ENCODE measurements around the gene TAB2. TPM values are rescaled to one million over a fixed set of nuclear protein-coding genes. Genes with fewer than 3 reads are reported as not detected.

TAB2 gene
- polyA plus RNA-seq (ENCODE audit: insufficient read depth in 1 of 5, insufficient read length in 5 of 5, low replicate concordance in 1 of 5): 100 to 1,000 TPM in 1 of 5 donors, 10 to 100 TPM in 4; 66.1 to 106 (median 87.7) TPM
- long read RNA-seq, donor 1, full-length matches to known transcripts: 4 of 73 reads
- long read RNA-seq, donor 1, partial matches to known transcripts: 69 of 73 reads
- long read RNA-seq, donor 1, other reads (novel, unspliced or antisense): 0 of 73 reads
- long read RNA-seq, donor 2, full-length matches to known transcripts: 5 of 40 reads
- long read RNA-seq, donor 2, partial matches to known transcripts: 35 of 40 reads
- long read RNA-seq, donor 2, other reads (novel, unspliced or antisense): 0 of 40 reads
- long read RNA-seq, donor 3, partial matches to known transcripts: 84 of 84 reads
- long read RNA-seq, donor 3, other reads (novel, unspliced or antisense): 0 of 84 reads
- long read RNA-seq, donor 4, full-length matches to known transcripts: 2 of 28 reads
- long read RNA-seq, donor 4, partial matches to known transcripts: 26 of 28 reads
- long read RNA-seq, donor 4, other reads (novel, unspliced or antisense): 0 of 28 reads
- long read RNA-seq, donor 5, full-length matches to known transcripts: 1 of 49 reads
- long read RNA-seq, donor 5, partial matches to known transcripts: 43 of 49 reads
- long read RNA-seq, donor 5, other reads (novel, unspliced or antisense): 5 of 49 reads
- long read RNA-seq, donor 6, full-length matches to known transcripts: 2 of 89 reads
- long read RNA-seq, donor 6, partial matches to known transcripts: 87 of 89 reads
- long read RNA-seq, donor 6, other reads (novel, unspliced or antisense): 0 of 89 reads
- long read RNA-seq, donor 7, full-length matches to known transcripts: 4 of 47 reads
- long read RNA-seq, donor 7, partial matches to known transcripts: 43 of 47 reads
- long read RNA-seq, donor 7, other reads (novel, unspliced or antisense): 0 of 47 reads
- long read RNA-seq, donor 8, partial matches to known transcripts: 15 of 16 reads
- long read RNA-seq, donor 8, other reads (novel, unspliced or antisense): 0 of 16 reads

- peak; percentile 44 to 66 for DNase-seq
Measured at GRCh38 chr6:149317644-149318571, at the start of gene TAB2. Gene TAB2, plus strand, starts transcription at chr6:149317712. Its CDS starts 52,286 bp downstream, at chr6:149369998.

- no peak for DNase-seq
Measured at GRCh38 chr6:149268146-149268545, 49.4 kb upstream of the TAB2 start.

- DNase-seq: no peak
Measured at GRCh38 chr6:149268768-149269167, 48.7 kb upstream of the TAB2 start.

- DNase-seq: no peak
Measured at GRCh38 chr6:149270616-149271015, 46.9 kb upstream of the TAB2 start.

GRCh38 chr6:149271348-149272340, 45.9 kb upstream of the TAB2 start:
- DNase-seq: no peak

- DNase-seq: no peak
Measured at GRCh38 chr6:149273318-149273717, 44.2 kb upstream of the TAB2 start.

GRCh38 chr6:149275621-149276020, 41.9 kb upstream of the TAB2 start:
- DNase-seq: no peak

- no peak for DNase-seq
Measured at GRCh38 chr6:149277621-149278020, 39.9 kb upstream of the TAB2 start.

- DNase-seq: no peak
Measured at GRCh38 chr6:149278997-149279396, 38.5 kb upstream of the TAB2 start.

- no peak for DNase-seq
Measured at GRCh38 chr6:149284904-149285303, 32.6 kb upstream of the TAB2 start.

- DNase-seq: no peak
Measured at GRCh38 chr6:149285626-149286025, 31.9 kb upstream of the TAB2 start.

GRCh38 chr6:149286905-149287304, 30.6 kb upstream of the TAB2 start:
- DNase-seq: no peak

- DNase-seq: no peak
Measured at GRCh38 chr6:149289192-149289781, 28.2 kb upstream of the TAB2 start.

GRCh38 chr6:149289966-149290365, 27.5 kb upstream of the TAB2 start:
- no peak for DNase-seq

- no peak for DNase-seq
Measured at GRCh38 chr6:149293244-149293643, 24.3 kb upstream of the TAB2 start.

GRCh38 chr6:149300563-149300962, 16.9 kb upstream of the TAB2 start:
- DNase-seq: no peak

GRCh38 chr6:149302723-149303122, 14.8 kb upstream of the TAB2 start:
- DNase-seq: no peak

GRCh38 chr6:149303468-149303867, 14.0 kb upstream of the TAB2 start:
- DNase-seq: no peak

- no peak for DNase-seq
Measured at GRCh38 chr6:149305372-149305771, 12.1 kb upstream of the TAB2 start.

- DNase-seq: no peak
Measured at GRCh38 chr6:149306967-149307366, 10.5 kb upstream of the TAB2 start.
